NCI-H748 (cell line): Measurements from ENCODE around the gene CNOT9.

Experiments used
- DNase-seq: peaks from one replicate; lab custom pipeline; 2025; ENCODE audit not compliant: unreplicated experiment; lab: John Stamatoyannopoulos, UW

The CNOT9 gene

GRCh38 chr2:218643751-218644310 is 75.2 kb downstream of the CNOT9 start:
- no peak for DNase-seq

DNA sequence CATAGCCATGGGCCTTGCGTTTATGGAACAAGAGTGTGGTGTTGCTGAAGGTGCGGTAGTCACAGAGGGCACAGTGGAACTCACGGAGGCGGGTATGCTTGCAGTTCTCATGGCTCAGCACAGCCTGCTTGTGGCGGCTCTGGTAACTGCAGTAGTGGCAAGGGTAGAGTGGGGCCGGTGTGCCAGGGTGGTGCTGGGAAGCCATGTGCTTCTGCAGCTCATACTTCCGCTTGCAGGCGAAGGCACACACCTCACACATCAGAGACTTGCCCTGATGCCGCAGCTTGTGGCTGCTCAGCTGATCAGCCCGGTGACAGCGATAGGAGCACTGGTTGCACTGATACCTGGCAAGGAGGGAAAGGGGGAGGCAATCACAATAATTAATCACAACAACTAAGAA is 76.1 kb downstream of the CNOT9 start:
- DNase-seq = no peak

GRCh38 chr2:218645126-218645525 is 76.5 kb downstream of the CNOT9 start:
- DNase-seq = no peak
